ENCODE data around the gene DBN1. TPM values are rescaled to one million over a fixed set of nuclear protein-coding genes. Genes with fewer than 3 reads are reported as not detected.

The DBN1 gene
- total RNA-seq, 1 experiment from 2014 or later = 127 TPM

- Histone ChIP-seq H3K27me3 (ENCODE audit: low read length) (no peaks in the 10 kb centered on the region), H3K9me2 (replicated peaks; ENCODE audit: low read length) (no peaks in the 10 kb centered on the region), H3K9ac (ENCODE audit: low read length) (no peak overlapping the region), H3K9me3 (ENCODE audit: low read length) (no peaks in the 10 kb centered on the region), H4K20me1 (ENCODE audit: low read length) (no peaks in the 10 kb centered on the region), H3F3A (ENCODE audit: low read length, unreplicated experiment) (peaks cover 4% of the 10 kb centered on the region), H3K79me2 (ENCODE audit: low read length) (no peaks in the 10 kb centered on the region), H2AFZ (ENCODE audit: low read length) (no peak overlapping the region), H3K4me2 (ENCODE audit: low read length) (no peak overlapping the region), H3K36me3 (ENCODE audit: low read depth, low read length) (peaks cover 22% of the 10 kb centered on the region), H3K4me3 (ENCODE audit: low read length) (no peak overlapping the region), H3K27ac (ENCODE audit: low read length) (no peak overlapping the region), H3K4me1 (ENCODE audit: insufficient read depth, low read length) (no peaks in the 10 kb centered on the region)
- DNase-seq (no peak), ATAC-seq (no peak)
- CTCF ChIA-PET = no interaction called here
- POLR2A ChIA-PET (ENCODE audit: unreplicated experiment) = no interaction called here
- intact Hi-C loops (cut with micrococcal nuclease) = no loop called here
- no peak for TF ChIP-seq EZH2phosphoT487 (IDR thresholded peaks at IDR 0.05; ENCODE audit: borderline replicate concordance, low read length)
- TF ChIP-seq EZH2 (IDR thresholded peaks at IDR 0.05; ENCODE audit: low read length, unreplicated experiment) = no peak
- no peak for TF ChIP-seq CTCF (conservative IDR thresholded peaks at IDR 0.05; ENCODE audit: low read depth, low read length)
- no TSS peak for BruUV-seq (replicated peaks)
Observed at GRCh38 chr5:177435847-177436536, 37.4 kb downstream of the DBN1 start.

GRCh38 chr5:177434942-177435738 lies 38.3 kb downstream of the DBN1 start:
- Histone ChIP-seq H3K4me3 (ENCODE audit: low read length) (no peak overlapping the region), H2AFZ (ENCODE audit: low read length) (no peak overlapping the region), H3K9ac (ENCODE audit: low read length) (no peak overlapping the region), H3K36me3 (ENCODE audit: low read depth, low read length) (peaks cover 20% of the 10 kb centered on the region), H3K4me1 (ENCODE audit: insufficient read depth, low read length) (no peaks in the 10 kb centered on the region), H3F3A (ENCODE audit: low read length, unreplicated experiment) (peaks cover 4% of the 10 kb centered on the region), H3K27ac (ENCODE audit: low read length) (no peak overlapping the region), H3K4me2 (ENCODE audit: low read length) (no peak overlapping the region), H3K27me3 (ENCODE audit: low read length) (no peaks in the 10 kb centered on the region), H3K9me2 (replicated peaks; ENCODE audit: low read length) (no peaks in the 10 kb centered on the region), H4K20me1 (ENCODE audit: low read length) (no peaks in the 10 kb centered on the region), H3K79me2 (ENCODE audit: low read length) (no peaks in the 10 kb centered on the region), H3K9me3 (ENCODE audit: low read length) (no peaks in the 10 kb centered on the region)
- no peak for DNase-seq
- ChIA-PET CTCF (no interaction called here), POLR2A (ENCODE audit: unreplicated experiment) (no interaction called here)
- TF ChIP-seq EZH2 (IDR thresholded peaks at IDR 0.05; ENCODE audit: low read length, unreplicated experiment) (no peak), CTCF (conservative IDR thresholded peaks at IDR 0.05; ENCODE audit: low read depth, low read length) (no peak), EZH2phosphoT487 (IDR thresholded peaks at IDR 0.05; ENCODE audit: borderline replicate concordance, low read length) (no peak)
- no peak for ATAC-seq
- BruUV-seq (replicated peaks) = no TSS peak
- intact Hi-C loops (cut with micrococcal nuclease) = no loop called here

GRCh38 chr5:177434437-177434836 lies 39.0 kb downstream of the DBN1 start:
- H3K9me2 ChIP-seq (replicated peaks; ENCODE audit: low read length) = no peaks in the 10 kb centered on the region
- intact Hi-C loops (cut with micrococcal nuclease) = no loop called here
- H3K4me1 ChIP-seq (ENCODE audit: insufficient read depth, low read length) = no peaks in the 10 kb centered on the region
- H3K27ac ChIP-seq (ENCODE audit: low read length) = no peak overlapping the region
- no peak overlapping the region for H3K4me3 ChIP-seq (ENCODE audit: low read length)
- H3K4me2 ChIP-seq (ENCODE audit: low read length) = no peak overlapping the region
- H3K79me2 ChIP-seq (ENCODE audit: low read length) = peaks cover 3% of the 10 kb centered on the region
- no peak for TF ChIP-seq EZH2phosphoT487 (IDR thresholded peaks at IDR 0.05; ENCODE audit: borderline replicate concordance, low read length)
- no peak for TF ChIP-seq CTCF (conservative IDR thresholded peaks at IDR 0.05; ENCODE audit: low read depth, low read length)
- no peak for TF ChIP-seq EZH2 (IDR thresholded peaks at IDR 0.05; ENCODE audit: low read length, unreplicated experiment)
- BruUV-seq (replicated peaks) = no TSS peak
- H3K27me3 ChIP-seq (ENCODE audit: low read length) = no peaks in the 10 kb centered on the region
- H3F3A ChIP-seq (ENCODE audit: low read length, unreplicated experiment) = no peaks in the 10 kb centered on the region
- ChIA-PET POLR2A (ENCODE audit: unreplicated experiment) (no interaction called here), CTCF (no interaction called here)
- H4K20me1 ChIP-seq (ENCODE audit: low read length) = no peaks in the 10 kb centered on the region
- no peak overlapping the region for H2AFZ ChIP-seq (ENCODE audit: low read length)
- peaks cover 15% of the 10 kb centered on the region; the same call in 1 of the 2 replicates for H3K36me3 ChIP-seq (ENCODE audit: low read depth, low read length)
- DNase-seq = no peak
- H3K9ac ChIP-seq (ENCODE audit: low read length) = no peak overlapping the region
- ATAC-seq = no peak
- no peaks in the 10 kb centered on the region for H3K9me3 ChIP-seq (ENCODE audit: low read length)

Data from PC-3 (cell line).